ENCODE measurements around the gene OSBPL9. TPM values are rescaled to one million over a fixed set of nuclear protein-coding genes. Genes with fewer than 3 reads are reported as not detected.

The OSBPL9 gene
- total and polyA plus RNA-seq, 9 of the 15 experiments (the other 6 are each of a cell fraction or from before 2014, with no cell fraction given): 43.9 to 217 (median 170) TPM

- TF ChIP-seq MAZ (CRISPR knock-in tag; conservative IDR thresholded peaks at IDR 0.05 in 1 of 2, IDR thresholded peaks at IDR 0.05 in 1 of 2): no peak
- no peak for TF ChIP-seq SFPQ (IDR thresholded peaks at IDR 0.05; ENCODE audit: low read depth, low read length)
- TF ChIP-seq SMAD1 (IDR thresholded peaks at IDR 0.05; ENCODE audit: low read depth, low read length, partially characterized antibody): no peak
- TF ChIP-seq ELK3 (CRISPR knock-in tag; IDR thresholded peaks at IDR 0.05): no peak
- TF ChIP-seq CBX1 (IDR thresholded peaks at IDR 0.05; ENCODE audit: low read depth): no peak
- no peak for TF ChIP-seq ZNF174 (CRISPR knock-in tag; IDR thresholded peaks at IDR 0.05)
- 0 out of 2 replicates have a peak, but pooled peaks have one; percentile 50 for TF ChIP-seq SOX6 (IDR thresholded peaks at IDR 0.05)
- TF ChIP-seq NFE2L1 (tag; IDR thresholded peaks at IDR 0.05; ENCODE audit: borderline replicate concordance, low read depth): no peak
- TF ChIP-seq PCBP2 (IDR thresholded peaks at IDR 0.05; ENCODE audit: low read depth, low read length, poor library complexity, severe bottlenecking): no peak
- no peak for TF ChIP-seq XRCC3 (IDR thresholded peaks at IDR 0.05)
- TF ChIP-seq TAL1 (IDR thresholded peaks at IDR 0.05): no peak
- TF ChIP-seq DNMT1 (IDR thresholded peaks at IDR 0.05): no peak
- TF ChIP-seq MCM3 (IDR thresholded peaks at IDR 0.05): no peak
- no peak for TF ChIP-seq RNF2 (IDR thresholded peaks at IDR 0.05)
- no peak for TF ChIP-seq ZNF140 (CRISPR knock-in tag; IDR thresholded peaks at IDR 0.05)
- no peak for TF ChIP-seq SMAD3 (CRISPR knock-in tag; conservative IDR thresholded peaks at IDR 0.05)
- TF ChIP-seq ZNF592 (IDR thresholded peaks at IDR 0.05): no peak
- TF ChIP-seq ZNF766 (CRISPR knock-in tag; conservative IDR thresholded peaks at IDR 0.05): no peak
- TF ChIP-seq ZNF282 (CRISPR knock-in tag; IDR thresholded peaks at IDR 0.05): no peak
- TF ChIP-seq BCOR (IDR thresholded peaks at IDR 0.05): no peak
Observed at GRCh38 chr1:51671527-51672325, 54.8 kb downstream of the OSBPL9 start (continued).
